OCI-LY7 (cell line): ENCODE data around the gene ZNF600. TPM values are rescaled to one million over a fixed set of nuclear protein-coding genes. Genes with fewer than 3 reads are reported as not detected.
"Not testable (repeated sequence)": the region's sequence is repeated elsewhere in the genome, so short reads cannot be mapped to it uniquely, and the experiment has no call there.

ENCODE experiments used
- BruUV-seq: library from RNA; stranded (reverse); fragments of 400-500 nt; replicated peaks from 2 replicates; lab custom pipeline; 2021; lab: Mats Ljungman, UMichigan
- CTCF ChIA-PET: fragments of 300-600 bp; sonication (Branson Sonifier 250); formaldehyde crosslinking; loops from one replicate; lab custom pipeline; 2022; ENCODE audit warnings: antibody characterized with exemption; ENCODE audit not compliant: unreplicated experiment; lab: Charles Lee
- POLR2A ChIA-PET: fragments of 300-600 bp; sonication (Branson Sonifier 250); formaldehyde crosslinking; loops from one replicate; lab custom pipeline; 2022; ENCODE audit warnings: antibody characterized with exemption; lab: Charles Lee
- DNase-seq: peaks from one replicate; pipeline ENCODE4 v3.0.0-alpha.2; 2015; ENCODE audit warnings: low spot score
- H2AFZ ChIP-seq: fragments of 200-600 bp; sonication (generic), shearing (Covaris generic); 2 replicates; pipeline ENCODE4 v1.6.1; 2014; ENCODE audit warnings: mild to moderate bottlenecking, antibody characterized with exemption, low read length, moderate library complexity
- H3K27ac ChIP-seq: fragments of 200-600 bp; sonication (generic); 2 replicates; pipeline ENCODE4 v1.5.1; 2014; ENCODE audit warnings: mixed run types, low read depth, mild to moderate bottlenecking, moderate library complexity, low read length, inconsistent platforms; ENCODE audit not compliant: poor library complexity, severe bottlenecking
- H3K36me3 ChIP-seq: fragments of 200-600 bp; sonication (generic); 2 replicates; pipeline ENCODE4 v1.6.1; 2014; ENCODE audit warnings: mild to moderate bottlenecking, antibody characterized with exemption, low read length, moderate library complexity, mixed read lengths; ENCODE audit not compliant: insufficient read depth
- H3K4me1 ChIP-seq: fragments of 200-600 bp; sonication (generic); 2 replicates; pipeline ENCODE4 v1.5.1; 2014; ENCODE audit warnings: mild to moderate bottlenecking, low read length; ENCODE audit not compliant: insufficient read depth, poor library complexity, severe bottlenecking
- H3K4me2 ChIP-seq: fragments of 200-600 bp; sonication (generic); 2 replicates; pipeline ENCODE4 v1.6.1; 2014; ENCODE audit warnings: mild to moderate bottlenecking, low read length
- H3K4me3 ChIP-seq: fragments of 200-600 bp; sonication (generic); 2 replicates; pipeline ENCODE4 v1.5.1; 2014; ENCODE audit warnings: mild to moderate bottlenecking, low read depth, low read length; ENCODE audit not compliant: poor library complexity, severe bottlenecking
- H3K79me2 ChIP-seq: fragments of 200-600 bp; sonication (generic); 2 replicates; pipeline ENCODE4 v1.6.1; 2016; ENCODE audit warnings: low read depth, mild to moderate bottlenecking, low read length, moderate library complexity, mixed read lengths; ENCODE audit not compliant: insufficient read depth
- H3K9me2 ChIP-seq: fragments of 200-600 bp; sonication (generic); 2 replicates; pipeline ENCODE4 v1.6.1; 2016; ENCODE audit warnings: mild to moderate bottlenecking, low read length, mixed read lengths; ENCODE audit not compliant: insufficient read depth
- H3K9me3 ChIP-seq: fragments of 200-600 bp; sonication (generic); 2 replicates; pipeline ENCODE4 v1.6.1; 2014; ENCODE audit warnings: mild to moderate bottlenecking, mixed run types, low read length, mixed read lengths
- H4K20me1 ChIP-seq: fragments of 200-600 bp; sonication (generic); 2 replicates; pipeline ENCODE4 v1.6.1; 2014; ENCODE audit warnings: mild to moderate bottlenecking, antibody characterized with exemption, low read length, moderate library complexity, mixed read lengths; ENCODE audit not compliant: insufficient read depth
- EZH2phosphoT487 ChIP-seq: fragments of 200-600 bp; sonication (generic); IDR thresholded peaks from 2 replicates; pipeline ENCODE4 v1.6.1; 2018; ENCODE audit warnings: low read depth, borderline replicate concordance, mild to moderate bottlenecking, mixed run types, antibody characterized with exemption, low read length, moderate library complexity, mixed read lengths
- intact Hi-C: fragments of 100-400 bp; cut with micrococcal nuclease; formaldehyde crosslinking; loops from one replicate; pipeline ENCODE4 v1.10.0; 2022; ENCODE audit not compliant: unreplicated experiment
- total RNA-seq, 2 experiments: library from RNA; depleted of rRNA in 1 of 2; stranded (reverse); fragments of >200 nt in 1 of 2; shearing (Covaris generic) in 1 of 2; gene quantifications; 2 replicates each; pipeline ENCODE4 v1.2.3, GENCODE V29; 2014 to 2022
- TF ChIP-seq, protein P1 (sequence below): fragments of 200-600 bp; sonication (generic); conservative IDR thresholded peaks from 2 replicates; pipeline ENCODE4 v1.5.1; 2014; ENCODE audit warnings: mild to moderate bottlenecking, antibody characterized with exemption, low read length, moderate library complexity, mixed read lengths

ZNF600 gene
- total RNA-seq, 2 experiments from 2014 or later: 4.6 to 8.5 TPM

- H3K4me3 ChIP-seq: no peak overlapping the region
- intact Hi-C loops: no loop called here
- no TSS peak for BruUV-seq
- no peaks in the 10 kb centered on the region for H3K79me2 ChIP-seq
- H3K4me2 ChIP-seq: no peak overlapping the region
- H3K9me2 ChIP-seq: no peaks in the 10 kb centered on the region
- H3K9me3 ChIP-seq: no peaks in the 10 kb centered on the region
- ChIA-PET CTCF (no interaction called here), POLR2A (no interaction called here)
- no peaks in the 10 kb centered on the region for H4K20me1 ChIP-seq
- TF ChIP-seq, protein P1, sequence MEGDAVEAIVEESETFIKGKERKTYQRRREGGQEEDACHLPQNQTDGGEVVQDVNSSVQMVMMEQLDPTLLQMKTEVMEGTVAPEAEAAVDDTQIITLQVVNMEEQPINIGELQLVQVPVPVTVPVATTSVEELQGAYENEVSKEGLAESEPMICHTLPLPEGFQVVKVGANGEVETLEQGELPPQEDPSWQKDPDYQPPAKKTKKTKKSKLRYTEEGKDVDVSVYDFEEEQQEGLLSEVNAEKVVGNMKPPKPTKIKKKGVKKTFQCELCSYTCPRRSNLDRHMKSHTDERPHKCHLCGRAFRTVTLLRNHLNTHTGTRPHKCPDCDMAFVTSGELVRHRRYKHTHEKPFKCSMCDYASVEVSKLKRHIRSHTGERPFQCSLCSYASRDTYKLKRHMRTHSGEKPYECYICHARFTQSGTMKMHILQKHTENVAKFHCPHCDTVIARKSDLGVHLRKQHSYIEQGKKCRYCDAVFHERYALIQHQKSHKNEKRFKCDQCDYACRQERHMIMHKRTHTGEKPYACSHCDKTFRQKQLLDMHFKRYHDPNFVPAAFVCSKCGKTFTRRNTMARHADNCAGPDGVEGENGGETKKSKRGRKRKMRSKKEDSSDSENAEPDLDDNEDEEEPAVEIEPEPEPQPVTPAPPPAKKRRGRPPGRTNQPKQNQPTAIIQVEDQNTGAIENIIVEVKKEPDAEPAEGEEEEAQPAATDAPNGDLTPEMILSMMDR: no peak
- no peak for TF ChIP-seq EZH2phosphoT487
- no peak for DNase-seq
- H3K4me1 ChIP-seq: no peaks in the 10 kb centered on the region
- H3K36me3 ChIP-seq: no peaks in the 10 kb centered on the region
- H2AFZ ChIP-seq: no peak overlapping the region
- no peak overlapping the region for H3K27ac ChIP-seq
These were observed 7.8 kb downstream of the ZNF600 start for GRCh38 chr19:52778811-52779210.

GRCh38 chr19:52756447-52756846, 30.1 kb downstream of the ZNF600 start:
- BruUV-seq, H3K9me2 ChIP-seq, H2AFZ ChIP-seq, H3K9me3 ChIP-seq, H3K36me3 ChIP-seq, CTCF ChIA-PET, H3K4me3 ChIP-seq, H3K4me2 ChIP-seq, DNase-seq, H3K27ac ChIP-seq, H4K20me1 ChIP-seq, H3K4me1 ChIP-seq, H3K79me2 ChIP-seq, intact Hi-C loops, POLR2A ChIA-PET: not testable (repeated sequence)

DNA sequence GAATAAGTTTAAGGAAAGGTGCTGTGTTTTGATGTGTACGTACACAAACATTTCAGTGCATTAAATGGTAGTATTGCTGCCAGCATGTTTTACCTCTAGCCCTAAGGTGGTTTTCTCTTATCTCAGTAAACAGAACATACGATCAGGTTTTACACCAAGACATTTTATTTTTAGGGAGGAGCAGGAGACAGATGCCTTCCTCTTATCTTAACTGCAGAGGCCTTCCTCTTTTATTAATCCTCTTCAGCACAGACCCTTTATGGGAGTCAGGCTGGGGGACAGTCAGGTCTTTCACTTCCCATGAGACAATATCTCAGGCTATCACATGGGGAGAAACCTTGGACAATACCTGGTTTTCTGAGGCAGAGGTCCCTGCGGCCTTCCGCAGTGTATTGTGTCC, 36.8 kb downstream of the ZNF600 start:
- no peak overlapping the region for H2AFZ ChIP-seq
- no peaks in the 10 kb centered on the region for H3K79me2 ChIP-seq
- H3K4me3 ChIP-seq: no peak overlapping the region
- POLR2A ChIA-PET: no interaction called here
- H3K9me3 ChIP-seq: no peaks in the 10 kb centered on the region
- DNase-seq: no peak
- no TSS peak for BruUV-seq
- CTCF ChIA-PET: no interaction called here
- no peaks in the 10 kb centered on the region for H3K36me3 ChIP-seq
- TF ChIP-seq, protein P1: no peak
- TF ChIP-seq EZH2phosphoT487: no peak
- H3K27ac ChIP-seq: no peak overlapping the region
- H3K9me2 ChIP-seq: no peaks in the 10 kb centered on the region
- no peaks in the 10 kb centered on the region for H3K4me1 ChIP-seq
- no peaks in the 10 kb centered on the region for H4K20me1 ChIP-seq
- intact Hi-C loops: loop anchor here (10.0 kb wide), 1 partner anchor 505 kb away; no protein-coding TSS in a partner anchor
- H3K4me2 ChIP-seq: no peak overlapping the region
